K562 (cell line): Measurements from ENCODE around the gene CLCNKB. TPM values are rescaled to one million over a fixed set of nuclear protein-coding genes. Genes with fewer than 3 reads are reported as not detected.

Experiments
- ASH1L ChIP-seq: fragments of 450-650 bp; IDR thresholded peaks from 2 replicates; pipeline ENCODE4 v1.6.1; 2018; ENCODE audit warnings: borderline replicate concordance, mild to moderate bottlenecking, low read depth; ENCODE audit not compliant: partially characterized antibody
- EP400 ChIP-seq: fragments of 450-650 bp; IDR thresholded peaks from 2 replicates; pipeline ENCODE4 v1.6.1; 2017; ENCODE audit warnings: antibody characterized with exemption, mild to moderate bottlenecking, moderate library complexity
- FOXA3 ChIP-seq, 2 experiments: fragments of 450-650 bp in 1 of 2; sonication (generic) in 1 of 2; formaldehyde crosslinking; IDR thresholded peaks in 1 of 2; conservative IDR thresholded peaks in 1 of 2; 2 replicates each; pipeline versions ENCODE4 v1.4.0 to v1.8.0; 2020 to 2022; ENCODE audit warnings: mild to moderate bottlenecking in 2 of 2, missing genetic modification reagents in 1 of 2
- HDAC6 ChIP-seq: IDR thresholded peaks from 2 replicates; pipeline ENCODE4 v1.6.1; 2012; ENCODE audit warnings: low read depth, mild to moderate bottlenecking, control low read depth, inconsistent platforms, low read length, moderate library complexity
- L3MBTL2 ChIP-seq: fragments of 450-650 bp; IDR thresholded peaks from 2 replicates; pipeline ENCODE4 v1.6.1; 2016; ENCODE audit warnings: mild to moderate bottlenecking, moderate library complexity
- PML ChIP-seq: IDR thresholded peaks from 2 replicates; pipeline ENCODE4 v1.6.1; 2012; ENCODE audit warnings: low read length, inconsistent platforms
- PPARD ChIP-seq: fragments of 250-450 bp; sonication (Bioruptor Pico); IDR thresholded peaks from 2 replicates; pipeline ENCODE4 v1.8.0; 2022; ENCODE audit warnings: inconsistent platforms, mild to moderate bottlenecking, moderate library complexity
- RAD21 ChIP-seq, 2 experiments: fragments of 250-450 bp in 1 of 2; fragments of 450-650 bp in 1 of 2; sonication (Bioruptor Pico) in 1 of 2; formaldehyde crosslinking in 1 of 2; IDR thresholded peaks in 1 of 2; conservative IDR thresholded peaks in 1 of 2; 2 replicates each; pipeline versions ENCODE4 v1.4.0 to v1.8.0; 2020 to 2022; ENCODE audit warnings: mild to moderate bottlenecking in 2 of 2, moderate library complexity in 1 of 2
- RBFOX2 ChIP-seq: fragments of 200-400 bp; formaldehyde crosslinking; IDR thresholded peaks from 2 replicates; pipeline ENCODE4 v1.6.1; 2017; ENCODE audit warnings: low read depth, mild to moderate bottlenecking, low read length, moderate library complexity
- SMAD4 ChIP-seq: fragments of 250-450 bp; sonication (Bioruptor Pico); conservative IDR thresholded peaks from 2 replicates; pipeline ENCODE4 v1.8.0; 2021; ENCODE audit warnings: inconsistent platforms, mild to moderate bottlenecking, moderate library complexity
- SUPT5H ChIP-seq: fragments of 450-650 bp; IDR thresholded peaks from 2 replicates; pipeline ENCODE4 v1.6.1; 2016
- ZBTB7A ChIP-seq: IDR thresholded peaks from 2 replicates; pipeline ENCODE4 v1.6.1; 2011; ENCODE audit warnings: low read depth, mild to moderate bottlenecking, low read length, moderate library complexity, borderline replicate concordance; ENCODE audit not compliant: control insufficient read depth
- ZFPM2 ChIP-seq: fragments of 250-450 bp; sonication (Bioruptor Pico); IDR thresholded peaks from 2 replicates; pipeline ENCODE4 v1.5.1; 2022; ENCODE audit warnings: mild to moderate bottlenecking
- ZNF561 ChIP-seq: fragments of 450-650 bp; formaldehyde crosslinking; conservative IDR thresholded peaks from 2 replicates; pipeline ENCODE4 v1.4.0; 2020; ENCODE audit warnings: mild to moderate bottlenecking, moderate library complexity
- polyA plus RNA-seq, 8 experiments: library from polyadenylated mRNA; depleted of rRNA in 4 of 8; stranded (reverse) in 5 of 8; unstranded in 3 of 8; fragments of >200 nt; fragmentation: Nextera tagmentation in 2 of 8; fragmentation: Illumina TruSeq in 1 of 8; extraction: Ambion mirVana in 2 of 8; extraction: Trizol in 1 of 8; gene quantifications; 2 replicates each; pipeline versions ENCODE4 v1.2.1 to v1.2.3, GENCODE V29; 2011 to 2014; ENCODE audit warnings: inconsistent platforms in 1 of 8, missing spikeins in 1 of 8
- total RNA-seq, 7 experiments: library from RNA; depleted of rRNA in 6 of 7; stranded (reverse); fragments of >200 nt in 6 of 7; fragmentation: Illumina TruSeq in 2 of 7; extraction: Trizol in 2 of 7; gene quantifications; 2 replicates each; pipeline versions ENCODE4 v1.2.1 to v1.2.3, GENCODE V29; 2011 to 2021; ENCODE audit warnings: low replicate concordance in 1 of 7
- TF ChIP-seq, protein P1 (sequence below), 2 experiments: fragments of 450-650 bp in 1 of 2; IDR thresholded peaks; 2 replicates each; pipeline ENCODE4 v1.6.1; 2011 to 2017; ENCODE audit warnings: low read depth in 2 of 2, antibody characterized with exemption in 1 of 2, borderline replicate concordance in 1 of 2, low read length in 1 of 2, mild to moderate bottlenecking in 1 of 2, mixed read lengths in 1 of 2; ENCODE audit not compliant: control insufficient read depth in 1 of 2
- TF ChIP-seq, protein P2 (sequence below): fragments of 450-650 bp; formaldehyde crosslinking; IDR thresholded peaks from 2 replicates; pipeline ENCODE4 v1.4.0; 2020; ENCODE audit warnings: mild to moderate bottlenecking, moderate library complexity
- TF ChIP-seq, protein P3 (sequence below): sonication (generic); formaldehyde crosslinking; IDR thresholded peaks from 2 replicates; pipeline ENCODE4 v1.8.0; 2022; ENCODE audit warnings: missing genetic modification reagents, mild to moderate bottlenecking, moderate library complexity, borderline replicate concordance
- TF ChIP-seq, protein P4 (sequence below), 3 experiments: IDR thresholded peaks in 2 of 3; conservative IDR thresholded peaks in 1 of 3; 2 replicates each; pipeline ENCODE4 v1.5.1; 2011 to 2012; ENCODE audit warnings: low read length in 3 of 3, mild to moderate bottlenecking in 3 of 3, control low read depth in 2 of 3, improper control_type of control experiment in 1 of 3, inconsistent platforms in 1 of 3, low read depth in 1 of 3, mixed read lengths in 1 of 3, moderate library complexity in 1 of 3; ENCODE audit not compliant: insufficient read depth in 2 of 3

Gene CLCNKB
- total and polyA plus RNA-seq, 9 of the 15 experiments (the other 6 are each of a cell fraction or from before 2014, with no cell fraction given): 0.08 to 1.7 (median 0.64) TPM

DNA sequence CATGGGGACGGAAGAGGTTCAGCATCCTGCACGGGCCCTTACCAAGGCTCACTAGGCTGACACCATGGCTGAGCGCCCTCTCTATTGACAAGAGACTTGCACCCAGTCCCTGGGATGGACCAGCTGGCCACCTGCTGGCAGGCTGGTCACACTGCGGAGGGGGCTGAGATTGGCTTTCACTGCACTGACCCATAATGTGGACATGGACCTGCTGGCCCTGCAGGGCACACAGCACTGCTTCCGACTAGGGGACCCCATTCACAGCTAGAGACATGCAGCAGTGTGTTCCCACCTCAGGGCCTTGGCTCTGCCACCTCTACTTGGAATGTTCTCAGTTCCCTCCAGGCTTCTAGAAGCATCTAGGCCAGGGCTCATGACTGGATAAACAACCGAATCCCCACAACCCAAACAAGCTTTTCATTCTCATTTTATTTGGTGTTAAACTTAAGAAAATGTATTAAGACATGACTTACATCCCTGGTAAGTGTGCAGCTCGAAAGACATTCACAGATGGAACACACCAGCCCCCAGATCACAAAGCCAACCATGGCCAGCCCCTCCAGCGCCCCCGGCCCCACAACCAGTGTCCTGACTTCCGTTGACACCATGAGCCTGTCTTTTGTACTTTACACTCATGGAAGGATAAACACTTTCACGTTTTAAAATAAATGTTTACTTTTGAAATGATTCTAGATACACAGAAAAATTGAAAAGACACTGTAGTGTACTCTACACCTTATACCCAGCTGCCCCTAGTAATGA, 48.8 kb upstream of the CLCNKB start (continued):
- TF ChIP-seq, protein P1, sequence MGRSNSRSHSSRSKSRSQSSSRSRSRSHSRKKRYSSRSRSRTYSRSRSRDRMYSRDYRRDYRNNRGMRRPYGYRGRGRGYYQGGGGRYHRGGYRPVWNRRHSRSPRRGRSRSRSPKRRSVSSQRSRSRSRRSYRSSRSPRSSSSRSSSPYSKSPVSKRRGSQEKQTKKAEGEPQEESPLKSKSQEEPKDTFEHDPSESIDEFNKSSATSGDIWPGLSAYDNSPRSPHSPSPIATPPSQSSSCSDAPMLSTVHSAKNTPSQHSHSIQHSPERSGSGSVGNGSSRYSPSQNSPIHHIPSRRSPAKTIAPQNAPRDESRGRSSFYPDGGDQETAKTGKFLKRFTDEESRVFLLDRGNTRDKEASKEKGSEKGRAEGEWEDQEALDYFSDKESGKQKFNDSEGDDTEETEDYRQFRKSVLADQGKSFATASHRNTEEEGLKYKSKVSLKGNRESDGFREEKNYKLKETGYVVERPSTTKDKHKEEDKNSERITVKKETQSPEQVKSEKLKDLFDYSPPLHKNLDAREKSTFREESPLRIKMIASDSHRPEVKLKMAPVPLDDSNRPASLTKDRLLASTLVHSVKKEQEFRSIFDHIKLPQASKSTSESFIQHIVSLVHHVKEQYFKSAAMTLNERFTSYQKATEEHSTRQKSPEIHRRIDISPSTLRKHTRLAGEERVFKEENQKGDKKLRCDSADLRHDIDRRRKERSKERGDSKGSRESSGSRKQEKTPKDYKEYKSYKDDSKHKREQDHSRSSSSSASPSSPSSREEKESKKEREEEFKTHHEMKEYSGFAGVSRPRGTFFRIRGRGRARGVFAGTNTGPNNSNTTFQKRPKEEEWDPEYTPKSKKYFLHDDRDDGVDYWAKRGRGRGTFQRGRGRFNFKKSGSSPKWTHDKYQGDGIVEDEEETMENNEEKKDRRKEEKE (IDR thresholded peaks at IDR 0.05; ENCODE audit: borderline replicate concordance in 1 of 2, control insufficient read depth in 1 of 2, low read depth in 2 of 2, low read length in 1 of 2): no peak
- TF ChIP-seq PML (no peak), SUPT5H (no peak), HDAC6 (no peak), PPARD (CRISPR knock-in tag) (no peak), ZFPM2 (CRISPR knock-in tag) (no peak), RAD21 (CRISPR knock-in tag; conservative IDR thresholded peaks at IDR 0.05 in 1 of 2, IDR thresholded peaks at IDR 0.05 in 1 of 2) (peak; percentile 75 to 96), ZNF561 (CRISPR knock-in tag) (no peak), FOXA3 (CRISPR knock-in tag; conservative IDR thresholded peaks at IDR 0.05 in 1 of 2, IDR thresholded peaks at IDR 0.05 in 1 of 2) (peak; percentile 10 to 72; a peak in 1 of 4 replicates), SMAD4 (no peak), ASH1L (no peak), RBFOX2 (no peak), L3MBTL2 (no peak), ZBTB7A (peak; percentile 37; the same call in 1 of the 2 replicates), EP400 (no peak)
- TF ChIP-seq, protein P2, sequence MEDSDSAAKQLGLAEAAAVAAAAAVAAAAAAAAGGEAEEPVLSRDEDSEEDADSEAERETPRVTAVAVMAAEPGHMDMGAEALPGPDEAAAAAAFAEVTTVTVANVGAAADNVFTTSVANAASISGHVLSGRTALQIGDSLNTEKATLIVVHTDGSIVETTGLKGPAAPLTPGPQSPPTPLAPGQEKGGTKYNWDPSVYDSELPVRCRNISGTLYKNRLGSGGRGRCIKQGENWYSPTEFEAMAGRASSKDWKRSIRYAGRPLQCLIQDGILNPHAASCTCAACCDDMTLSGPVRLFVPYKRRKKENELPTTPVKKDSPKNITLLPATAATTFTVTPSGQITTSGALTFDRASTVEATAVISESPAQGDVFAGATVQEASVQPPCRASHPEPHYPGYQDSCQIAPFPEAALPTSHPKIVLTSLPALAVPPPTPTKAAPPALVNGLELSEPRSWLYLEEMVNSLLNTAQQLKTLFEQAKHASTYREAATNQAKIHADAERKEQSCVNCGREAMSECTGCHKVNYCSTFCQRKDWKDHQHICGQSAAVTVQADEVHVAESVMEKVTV (CRISPR knock-in tag): peak; percentile 49; the same call in 1 of the 2 replicates
- TF ChIP-seq, protein P3, sequence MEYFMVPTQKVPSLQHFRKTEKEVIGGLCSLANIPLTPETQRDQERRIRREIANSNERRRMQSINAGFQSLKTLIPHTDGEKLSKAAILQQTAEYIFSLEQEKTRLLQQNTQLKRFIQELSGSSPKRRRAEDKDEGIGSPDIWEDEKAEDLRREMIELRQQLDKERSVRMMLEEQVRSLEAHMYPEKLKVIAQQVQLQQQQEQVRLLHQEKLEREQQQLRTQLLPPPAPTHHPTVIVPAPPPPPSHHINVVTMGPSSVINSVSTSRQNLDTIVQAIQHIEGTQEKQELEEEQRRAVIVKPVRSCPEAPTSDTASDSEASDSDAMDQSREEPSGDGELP (CRISPR knock-in tag): peak; percentile 71
- TF ChIP-seq, protein P4, sequence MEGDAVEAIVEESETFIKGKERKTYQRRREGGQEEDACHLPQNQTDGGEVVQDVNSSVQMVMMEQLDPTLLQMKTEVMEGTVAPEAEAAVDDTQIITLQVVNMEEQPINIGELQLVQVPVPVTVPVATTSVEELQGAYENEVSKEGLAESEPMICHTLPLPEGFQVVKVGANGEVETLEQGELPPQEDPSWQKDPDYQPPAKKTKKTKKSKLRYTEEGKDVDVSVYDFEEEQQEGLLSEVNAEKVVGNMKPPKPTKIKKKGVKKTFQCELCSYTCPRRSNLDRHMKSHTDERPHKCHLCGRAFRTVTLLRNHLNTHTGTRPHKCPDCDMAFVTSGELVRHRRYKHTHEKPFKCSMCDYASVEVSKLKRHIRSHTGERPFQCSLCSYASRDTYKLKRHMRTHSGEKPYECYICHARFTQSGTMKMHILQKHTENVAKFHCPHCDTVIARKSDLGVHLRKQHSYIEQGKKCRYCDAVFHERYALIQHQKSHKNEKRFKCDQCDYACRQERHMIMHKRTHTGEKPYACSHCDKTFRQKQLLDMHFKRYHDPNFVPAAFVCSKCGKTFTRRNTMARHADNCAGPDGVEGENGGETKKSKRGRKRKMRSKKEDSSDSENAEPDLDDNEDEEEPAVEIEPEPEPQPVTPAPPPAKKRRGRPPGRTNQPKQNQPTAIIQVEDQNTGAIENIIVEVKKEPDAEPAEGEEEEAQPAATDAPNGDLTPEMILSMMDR (IDR thresholded peaks at IDR 0.05 in 2 of 3, conservative IDR thresholded peaks at IDR 0.05 in 1 of 3; ENCODE audit: insufficient read depth in 2 of 3, low read depth in 1 of 3, low read length in 3 of 3): peak; percentile 89 to 96 (median 93)
